GM23248 (cell line): ENCODE results near the gene CLDN7. TPM values are rescaled to one million over a fixed set of nuclear protein-coding genes. Genes with fewer than 3 reads are reported as not detected.

ENCODE experiments used
- DNase-seq: peaks from one replicate; pipeline ENCODE4 v3.0.0-alpha.2; 2015
- H2AFZ ChIP-seq: fragments of 200-600 bp; sonication (generic); 2 replicates; pipeline ENCODE4 v1.6.1; 2016; ENCODE audit warnings: antibody characterized with exemption
- H3F3A ChIP-seq: fragments of 200-600 bp; sonication (generic); 2 replicates; pipeline ENCODE4 v1.6.1; 2016; ENCODE audit warnings: mild to moderate bottlenecking, antibody characterized with exemption, mixed run types; ENCODE audit not compliant: insufficient read depth
- H3K27ac ChIP-seq: fragments of 200-600 bp; sonication (generic); 2 replicates; pipeline ENCODE4 v1.5.1; 2016; ENCODE audit warnings: mild to moderate bottlenecking
- H3K27me3 ChIP-seq: fragments of 200-600 bp; sonication (generic); replicated peaks from 2 replicates; pipeline ENCODE4 v1.6.1; 2016; ENCODE audit warnings: mild to moderate bottlenecking; ENCODE audit not compliant: insufficient read depth
- H3K36me3 ChIP-seq: fragments of 200-600 bp; sonication (generic); 2 replicates; pipeline ENCODE4 v1.6.1; 2016; ENCODE audit warnings: low read depth, mild to moderate bottlenecking
- H3K4me1 ChIP-seq: fragments of 200-600 bp; sonication (generic); 2 replicates; pipeline ENCODE4 v1.6.1; 2016; ENCODE audit warnings: mild to moderate bottlenecking; ENCODE audit not compliant: insufficient read depth
- H3K4me2 ChIP-seq: fragments of 200-600 bp; sonication (generic); one replicate; pipeline ENCODE4 v1.6.1; 2016; ENCODE audit warnings: mild to moderate bottlenecking; ENCODE audit not compliant: unreplicated experiment
- H3K4me3 ChIP-seq: fragments of 200-600 bp; sonication (generic); 2 replicates; pipeline ENCODE4 v1.5.1; 2016; ENCODE audit warnings: mild to moderate bottlenecking
- H3K79me2 ChIP-seq: fragments of 200-600 bp; sonication (generic); 2 replicates; pipeline ENCODE4 v1.6.1; 2016; ENCODE audit warnings: mild to moderate bottlenecking; ENCODE audit not compliant: insufficient read depth
- H3K9ac ChIP-seq: fragments of 200-600 bp; sonication (generic); 2 replicates; pipeline ENCODE4 v1.6.1; 2016; ENCODE audit warnings: mild to moderate bottlenecking
- H3K9me2 ChIP-seq: fragments of 200-600 bp; sonication (generic); 2 replicates; pipeline ENCODE4 v1.6.1; 2016; ENCODE audit warnings: mixed run types, mild to moderate bottlenecking, moderate library complexity; ENCODE audit not compliant: insufficient read depth
- H3K9me3 ChIP-seq: fragments of 200-600 bp; sonication (generic); one replicate; pipeline ENCODE4 v1.6.1; 2017; ENCODE audit warnings: low read depth
- H4K20me1 ChIP-seq: fragments of 200-600 bp; sonication (generic); 2 replicates; pipeline ENCODE4 v1.6.0; 2016; ENCODE audit not compliant: insufficient read depth
- EZH2 ChIP-seq: fragments of 200-600 bp; sonication (generic); IDR thresholded peaks from 2 replicates; pipeline ENCODE4 v1.6.1; 2018; ENCODE audit warnings: antibody characterized with exemption, mild to moderate bottlenecking; ENCODE audit not compliant: insufficient read depth, poor library complexity, severe bottlenecking
- EZH2phosphoT487 ChIP-seq: fragments of 200-600 bp; sonication (generic); IDR thresholded peaks from 2 replicates; pipeline ENCODE4 v1.6.1; 2018; ENCODE audit warnings: antibody characterized with exemption, moderate library complexity, mild to moderate bottlenecking, low read depth; ENCODE audit not compliant: insufficient read depth
- WGBS, 2 experiments: methylation state at CpG; one replicate each; pipeline ENCODE4 v1.1.6; 2015 to 2017; ENCODE audit warnings: low lambda C conversion rate in 2 of 2, low coverage in 1 of 2; ENCODE audit errors: missing lambda C conversion rate in 2 of 2; 5-methylcytosine and 5-hydroxymethylcytosine counted together
- in situ Hi-C: fragments of 300-500 bp; cut with MboI; formaldehyde crosslinking; loops from 2 replicates; pipeline ENCODE4 v1.15.0; 2020
- polyA plus RNA-seq: library from polyadenylated mRNA; unstranded; fragments of >200 nt; fragmentation: Nextera tagmentation; extraction: Ambion mirVana; gene quantifications from 2 replicates; pipeline ENCODE4 v1.2.1, GENCODE V29; 2016
- total RNA-seq: library from RNA; depleted of rRNA; stranded (reverse); fragments of >200 nt; shearing (Covaris generic); gene quantifications from 2 replicates; pipeline ENCODE4 v1.2.3, GENCODE V29; 2014

Gene CLDN7
- total and polyA plus RNA-seq, 2 experiments from 2014 or later = 2.3 to 4.5 TPM

DNA sequence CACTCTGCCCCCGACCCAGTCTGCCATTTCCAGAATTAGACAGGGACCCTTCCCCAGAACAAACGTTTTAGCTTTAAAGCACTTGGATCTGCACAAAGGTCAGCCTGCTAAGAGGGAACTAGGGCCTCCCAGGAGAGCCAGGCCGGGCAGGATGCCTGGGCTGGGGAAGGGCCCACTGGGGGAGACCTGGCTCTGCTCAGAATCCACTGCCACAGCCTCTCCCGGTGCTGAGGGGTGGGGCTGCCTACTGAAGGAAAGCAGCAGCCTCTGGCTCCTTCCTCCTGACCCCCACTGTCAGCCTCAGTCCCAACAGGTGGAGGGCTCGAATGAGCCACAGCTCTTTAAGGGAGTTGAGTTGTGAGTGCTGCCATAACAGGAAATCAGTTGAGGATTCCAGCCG is 30.5 kb upstream of the CLDN7 start:
- Histone ChIP-seq H3K4me1 (no peaks in the 10 kb centered on the region), H3F3A (peaks cover 5% of the 10 kb centered on the region; the same call in 1 of the 2 replicates), H2AFZ (no peak overlapping the region), H3K27ac (no peak overlapping the region), H3K4me3 (no peak overlapping the region), H3K9ac (no peak overlapping the region), H3K27me3 (peaks cover 26% of the 10 kb centered on the region), H3K9me3 (no peaks in the 10 kb centered on the region), H3K79me2 (no peaks in the 10 kb centered on the region), H4K20me1 (no peaks in the 10 kb centered on the region), H3K36me3 (no peaks in the 10 kb centered on the region), H3K9me2 (no peaks in the 10 kb centered on the region), H3K4me2 (no peak overlapping the region)
- TF ChIP-seq EZH2phosphoT487 (no peak), EZH2 (no peak)
- 21 to 23% methylated on average over 6 of the region's 6 CpGs for WGBS, 2 experiments
- in situ Hi-C loops = no loop called here
- DNase-seq = no peak

DNA sequence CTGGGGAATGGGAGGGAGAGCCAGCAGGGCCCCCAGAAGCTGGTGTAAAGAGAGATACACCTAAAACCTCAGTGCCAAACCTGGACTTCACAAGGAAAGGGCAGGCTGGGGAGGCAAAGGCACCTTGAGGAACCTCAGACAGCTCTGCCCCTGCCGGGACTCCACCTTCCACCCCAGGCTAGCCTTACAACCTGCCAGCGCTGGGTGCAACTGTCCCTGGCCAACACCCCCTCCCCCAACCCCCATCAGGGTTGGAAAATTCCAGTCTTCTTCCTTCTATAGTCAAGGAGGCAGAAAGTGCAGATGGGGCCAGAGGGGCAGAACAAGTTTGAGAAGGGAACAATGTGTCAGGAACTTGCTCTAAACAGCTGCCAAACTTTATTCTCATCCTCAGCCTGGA is 29.9 kb upstream of the CLDN7 start:
- no peak overlapping the region for H3K9ac ChIP-seq
- no peaks in the 10 kb centered on the region for H3K9me2 ChIP-seq
- H2AFZ ChIP-seq = no peak overlapping the region
- TF ChIP-seq EZH2 = no peak
- no peak for TF ChIP-seq EZH2phosphoT487
- no peaks in the 10 kb centered on the region for H3K9me3 ChIP-seq
- peaks cover 32% of the 10 kb centered on the region for H3K27me3 ChIP-seq
- H3K27ac ChIP-seq = no peak overlapping the region
- H3K4me1 ChIP-seq = no peaks in the 10 kb centered on the region
- H3K79me2 ChIP-seq = no peaks in the 10 kb centered on the region
- H3K4me3 ChIP-seq = no peak overlapping the region
- DNase-seq = no peak
- in situ Hi-C loops = no loop called here
- WGBS, 2 experiments = 61 to 81% methylated on average over 2 of the region's 2 CpGs
- no peaks in the 10 kb centered on the region for H4K20me1 ChIP-seq
- no peak overlapping the region for H3K4me2 ChIP-seq
- H3K36me3 ChIP-seq = no peaks in the 10 kb centered on the region
- peaks cover 5% of the 10 kb centered on the region; the same call in 1 of the 2 replicates for H3F3A ChIP-seq

DNA sequence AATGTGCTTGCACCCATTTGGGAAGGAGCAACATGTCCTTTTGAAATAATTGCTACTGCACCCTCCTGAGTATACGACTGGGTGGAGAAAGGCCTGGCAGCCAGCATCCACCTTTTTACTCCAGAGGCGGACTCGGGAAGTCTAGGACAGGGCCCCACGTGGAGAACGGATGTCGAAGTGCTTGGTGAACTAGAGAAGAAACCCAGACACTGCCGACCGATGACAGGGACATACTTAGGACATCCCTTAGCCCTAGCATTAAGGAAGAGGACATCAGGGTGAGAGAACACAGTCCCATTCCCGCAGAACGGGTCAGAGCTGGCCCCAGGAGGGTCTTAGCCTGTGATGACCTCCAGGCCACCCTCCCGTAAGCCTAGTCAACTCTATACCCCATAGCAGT is 28.4 kb upstream of the CLDN7 start:
- no peaks in the 10 kb centered on the region for H3K4me1 ChIP-seq
- H3K9ac ChIP-seq = no peak overlapping the region
- H3K27me3 ChIP-seq = peaks cover 41% of the 10 kb centered on the region
- no peak overlapping the region for H3K4me3 ChIP-seq
- no peaks in the 10 kb centered on the region for H3K36me3 ChIP-seq
- no peak overlapping the region for H3K4me2 ChIP-seq
- 45 to 49% methylated on average over 11 of the region's 11 CpGs for WGBS, 2 experiments
- TF ChIP-seq EZH2 (no peak), EZH2phosphoT487 (no peak)
- in situ Hi-C loops = no loop called here
- peaks cover 2% of the 10 kb centered on the region; the same call in 1 of the 2 replicates for H3F3A ChIP-seq
- no peaks in the 10 kb centered on the region for H4K20me1 ChIP-seq
- H3K9me3 ChIP-seq = no peaks in the 10 kb centered on the region
- no peak for DNase-seq
- H3K27ac ChIP-seq = no peak overlapping the region
- no peaks in the 10 kb centered on the region for H3K79me2 ChIP-seq
- no peaks in the 10 kb centered on the region for H3K9me2 ChIP-seq
- H2AFZ ChIP-seq = no peak overlapping the region

DNA sequence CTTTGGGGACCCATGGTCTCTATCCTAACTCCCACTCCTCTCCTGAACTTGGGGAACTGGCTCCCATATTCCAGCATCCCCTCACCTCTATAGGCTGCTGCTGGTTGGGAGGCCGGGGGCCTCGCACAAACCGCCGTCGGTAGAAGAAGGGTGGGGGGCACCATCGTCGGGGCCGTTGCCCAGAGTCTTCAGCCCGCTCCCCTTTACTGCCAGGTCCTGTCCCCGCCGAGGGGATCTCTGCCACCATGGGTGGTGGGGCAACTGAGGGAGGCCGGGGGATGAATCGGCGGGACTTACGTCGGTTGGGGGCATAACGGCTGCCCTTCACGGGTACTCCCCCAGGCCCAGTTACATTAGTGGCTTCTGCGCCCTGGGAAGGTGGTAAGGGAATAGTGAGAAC is 27.9 kb upstream of the CLDN7 start:
- H4K20me1 ChIP-seq = no peaks in the 10 kb centered on the region
- H3K4me1 ChIP-seq = no peaks in the 10 kb centered on the region
- TF ChIP-seq EZH2phosphoT487 = no peak
- no peak for TF ChIP-seq EZH2
- no peak overlapping the region for H3K4me3 ChIP-seq
- no peak overlapping the region for H3K27ac ChIP-seq
- no peaks in the 10 kb centered on the region for H3K79me2 ChIP-seq
- H3K9me3 ChIP-seq = no peaks in the 10 kb centered on the region
- H3K9ac ChIP-seq = no peak overlapping the region
- 68 to 77% methylated on average over 17 to 18 of the region's 19 CpGs for WGBS, 2 experiments
- H2AFZ ChIP-seq = no peak overlapping the region
- DNase-seq = no peak
- no peaks in the 10 kb centered on the region for H3F3A ChIP-seq
- H3K9me2 ChIP-seq = no peaks in the 10 kb centered on the region
- in situ Hi-C loops = no loop called here
- no peaks in the 10 kb centered on the region for H3K36me3 ChIP-seq
- H3K27me3 ChIP-seq = peaks cover 41% of the 10 kb centered on the region
- no peak overlapping the region for H3K4me2 ChIP-seq

DNA sequence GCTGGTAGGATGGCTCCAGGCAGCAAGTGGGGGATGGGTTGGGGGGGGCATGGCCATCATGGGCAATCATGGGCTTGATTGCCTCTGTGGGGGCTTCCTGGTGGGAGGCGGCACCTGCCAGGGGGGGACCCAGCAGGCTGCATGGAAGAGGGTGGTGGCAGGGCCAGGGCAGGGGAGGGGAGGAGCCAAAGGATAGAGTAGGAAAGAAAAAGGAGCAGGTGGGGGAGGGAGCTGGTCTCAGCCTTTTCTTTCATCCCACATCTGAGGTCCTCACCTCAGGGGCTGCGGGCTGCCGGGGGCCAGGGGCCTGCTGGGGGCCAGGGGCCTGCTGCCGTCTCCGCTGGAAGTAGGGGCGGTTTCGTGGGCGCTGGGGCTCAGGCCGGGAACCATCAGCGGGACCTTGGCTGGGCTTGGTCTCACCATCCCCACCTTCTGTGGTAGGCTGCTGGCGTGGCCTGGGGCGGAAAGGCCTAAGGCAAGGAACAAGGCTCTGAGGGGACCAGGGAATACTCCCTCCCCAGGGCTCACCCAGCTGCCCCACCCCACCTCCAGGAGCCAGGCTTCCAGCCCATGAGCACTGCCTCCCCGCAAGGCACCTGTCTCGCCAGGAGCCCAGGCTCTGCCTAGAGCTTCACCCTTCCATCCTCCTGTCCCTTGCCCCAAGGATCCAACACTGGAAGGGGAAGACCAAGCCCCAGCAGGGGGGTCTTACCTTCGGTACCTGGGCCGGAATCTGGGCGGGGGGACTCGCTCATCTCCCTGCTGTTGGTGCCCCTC is 27.2 kb upstream of the CLDN7 start:
- Histone ChIP-seq H3K9ac (no peak overlapping the region), H3K9me2 (no peaks in the 10 kb centered on the region), H4K20me1 (no peaks in the 10 kb centered on the region), H3K27ac (no peak overlapping the region), H3K4me1 (no peaks in the 10 kb centered on the region), H3F3A (no peaks in the 10 kb centered on the region), H3K36me3 (no peaks in the 10 kb centered on the region), H3K4me3 (no peak overlapping the region), H3K27me3 (peaks cover 41% of the 10 kb centered on the region), H3K4me2 (no peak overlapping the region), H2AFZ (no peak overlapping the region), H3K79me2 (no peaks in the 10 kb centered on the region), H3K9me3 (no peaks in the 10 kb centered on the region)
- TF ChIP-seq EZH2 = no peak
- no peak for TF ChIP-seq EZH2phosphoT487
- in situ Hi-C loops = no loop called here
- DNase-seq = no peak
- WGBS, 2 experiments = 46 to 51% methylated on average over 12 to 18 of the region's 18 CpGs
